LNCaP clone FGC (cell line): ENCODE results near the gene MINAR1.

Experiments
- DNase-seq: peaks from one replicate; pipeline ENCODE4 v3.0.0-alpha.2; 2011; ENCODE audit warnings: low read depth
- H3K4me3 ChIP-seq: 2 replicates; pipeline ENCODE4 v1.5.1; 2011; ENCODE audit warnings: mild to moderate bottlenecking, low read depth, low read length, control low read depth
- TF ChIP-seq, protein P1 (sequence below): IDR thresholded peaks from 2 replicates; pipeline ENCODE4 v1.5.1; 2012; ENCODE audit warnings: mild to moderate bottlenecking; ENCODE audit not compliant: control insufficient read depth, insufficient read depth; ENCODE audit errors: extremely low read depth

MINAR1 gene

DNA sequence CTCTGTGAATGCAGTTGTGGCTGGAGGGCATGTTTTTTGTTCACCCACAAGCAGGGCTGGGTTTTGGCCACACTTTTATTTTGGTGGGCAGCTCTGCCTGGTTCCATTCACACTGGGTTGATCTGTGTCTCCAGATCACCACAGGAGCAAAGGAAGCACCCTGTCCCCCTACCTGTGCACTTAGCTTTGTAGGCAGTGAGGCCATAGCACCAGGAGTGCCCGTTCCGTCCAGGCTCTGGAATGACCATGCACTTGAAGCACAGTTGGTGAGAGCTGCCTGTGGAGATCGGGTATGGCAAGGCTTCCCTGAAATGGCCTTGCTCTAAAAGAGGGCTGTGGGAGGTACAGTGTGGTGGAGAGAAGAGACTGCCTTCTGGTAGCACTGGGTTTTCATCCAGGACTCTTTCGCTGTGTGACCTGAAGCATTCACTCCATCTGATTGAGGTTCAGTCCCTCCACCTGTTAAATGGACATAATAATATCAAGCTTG lies 31.7 kb downstream of the MINAR1 start:
- TF ChIP-seq, protein P1, sequence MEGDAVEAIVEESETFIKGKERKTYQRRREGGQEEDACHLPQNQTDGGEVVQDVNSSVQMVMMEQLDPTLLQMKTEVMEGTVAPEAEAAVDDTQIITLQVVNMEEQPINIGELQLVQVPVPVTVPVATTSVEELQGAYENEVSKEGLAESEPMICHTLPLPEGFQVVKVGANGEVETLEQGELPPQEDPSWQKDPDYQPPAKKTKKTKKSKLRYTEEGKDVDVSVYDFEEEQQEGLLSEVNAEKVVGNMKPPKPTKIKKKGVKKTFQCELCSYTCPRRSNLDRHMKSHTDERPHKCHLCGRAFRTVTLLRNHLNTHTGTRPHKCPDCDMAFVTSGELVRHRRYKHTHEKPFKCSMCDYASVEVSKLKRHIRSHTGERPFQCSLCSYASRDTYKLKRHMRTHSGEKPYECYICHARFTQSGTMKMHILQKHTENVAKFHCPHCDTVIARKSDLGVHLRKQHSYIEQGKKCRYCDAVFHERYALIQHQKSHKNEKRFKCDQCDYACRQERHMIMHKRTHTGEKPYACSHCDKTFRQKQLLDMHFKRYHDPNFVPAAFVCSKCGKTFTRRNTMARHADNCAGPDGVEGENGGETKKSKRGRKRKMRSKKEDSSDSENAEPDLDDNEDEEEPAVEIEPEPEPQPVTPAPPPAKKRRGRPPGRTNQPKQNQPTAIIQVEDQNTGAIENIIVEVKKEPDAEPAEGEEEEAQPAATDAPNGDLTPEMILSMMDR, result no peak
- H3K4me3 ChIP-seq, result no peak overlapping the region
- DNase-seq, result no peak

DNA sequence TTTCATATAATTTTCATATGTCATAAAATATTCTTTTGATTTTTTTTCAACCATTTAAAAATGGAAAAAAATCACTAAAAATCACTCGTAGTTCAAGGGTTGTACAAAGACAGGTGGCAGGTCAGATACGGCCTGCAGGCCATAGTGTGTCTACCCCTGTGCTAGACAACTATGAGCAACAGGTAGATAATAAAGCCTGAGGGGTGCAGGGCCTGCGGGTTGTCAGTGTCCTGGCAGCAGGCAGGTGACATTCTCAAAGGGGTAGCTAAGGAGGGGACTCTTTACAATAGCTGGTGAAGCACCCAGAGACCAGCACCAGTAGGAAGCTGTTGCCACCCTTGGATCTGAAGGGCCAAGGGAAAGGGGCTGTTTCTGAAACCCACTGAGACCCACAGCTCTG lies 34.4 kb downstream of the MINAR1 start:
- no peak for DNase-seq
- H3K4me3 ChIP-seq, result no peak overlapping the region
- TF ChIP-seq, protein P1, result no peak

DNA sequence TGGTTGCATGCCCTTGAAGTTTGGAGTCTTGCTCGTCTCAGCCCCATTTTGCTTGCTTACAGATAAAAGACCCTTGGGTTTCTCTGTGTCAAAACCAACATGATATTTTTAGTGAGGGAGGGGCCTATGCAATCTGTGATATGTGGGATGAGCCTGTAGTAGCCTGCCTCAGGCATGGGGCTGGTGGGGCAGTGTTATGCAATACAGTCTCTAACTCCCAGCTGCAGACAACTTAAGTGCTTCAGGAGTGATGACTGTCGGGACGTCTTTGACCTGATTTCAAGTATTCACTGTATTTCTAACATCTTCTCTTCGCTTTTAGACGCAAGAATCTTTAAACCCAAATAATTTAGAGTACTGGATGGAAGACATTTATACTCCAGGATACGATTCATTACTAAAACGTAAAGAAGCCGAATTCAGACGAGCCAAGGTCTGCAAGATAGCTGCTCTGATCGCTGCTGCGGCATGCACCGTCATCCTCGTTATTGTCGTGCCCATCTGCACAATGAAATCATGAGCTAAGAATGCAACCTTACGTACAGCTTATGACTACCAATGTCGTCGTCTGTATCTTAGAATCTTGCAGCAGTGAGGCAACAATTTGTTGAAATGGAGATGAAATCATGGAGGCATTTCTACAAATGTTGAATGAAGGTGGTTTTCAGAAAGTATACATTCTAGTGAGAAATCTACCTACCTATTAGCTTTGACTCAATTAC lies 35.9 kb downstream of the MINAR1 start:
- no peak for DNase-seq
- TF ChIP-seq, protein P1, result no peak
- H3K4me3 ChIP-seq, result no peak overlapping the region

DNA sequence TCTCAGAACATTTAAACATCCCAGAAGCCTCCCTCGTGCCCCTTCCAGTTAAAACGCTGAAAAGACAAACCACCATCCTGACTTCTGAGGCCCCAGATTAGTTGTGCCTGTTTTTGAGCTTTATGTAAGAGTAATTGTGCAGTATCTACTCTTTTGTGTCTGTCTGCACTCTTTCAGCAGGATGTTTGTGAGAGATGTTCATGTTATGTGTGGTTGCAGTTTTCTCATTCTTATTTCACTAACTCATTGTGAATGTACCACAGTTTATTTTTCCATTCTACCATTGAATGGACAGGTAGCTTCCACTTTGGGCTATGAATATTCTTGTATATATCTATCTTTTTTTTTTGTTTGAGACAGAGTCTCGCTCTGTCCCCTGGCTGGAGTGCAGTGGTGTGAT lies 40.3 kb downstream of the MINAR1 start:
- H3K4me3 ChIP-seq, result no peak overlapping the region
- TF ChIP-seq, protein P1, result no peak
- DNase-seq, result no peak

DNA sequence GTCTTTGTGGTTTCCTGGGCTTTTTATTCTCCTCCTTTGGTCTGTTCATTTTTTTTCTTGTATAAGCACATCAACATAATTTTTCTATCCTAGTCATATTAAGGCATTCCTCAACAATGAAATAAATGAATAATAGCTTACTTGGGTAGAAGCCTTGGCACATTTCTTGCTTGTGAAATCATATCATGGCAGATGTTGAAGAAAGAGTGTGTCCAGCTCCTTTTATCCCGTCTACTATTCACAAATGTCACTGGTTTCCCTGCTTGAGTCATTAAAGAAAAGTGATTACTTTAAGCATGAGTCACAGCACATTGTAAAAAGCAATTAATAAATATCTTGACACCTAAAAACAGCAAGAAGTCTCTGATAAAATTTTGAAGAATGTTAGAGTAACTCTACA lies 42.1 kb downstream of the MINAR1 start:
- TF ChIP-seq, protein P1, result no peak
- H3K4me3 ChIP-seq, result no peak overlapping the region
- no peak for DNase-seq

DNA sequence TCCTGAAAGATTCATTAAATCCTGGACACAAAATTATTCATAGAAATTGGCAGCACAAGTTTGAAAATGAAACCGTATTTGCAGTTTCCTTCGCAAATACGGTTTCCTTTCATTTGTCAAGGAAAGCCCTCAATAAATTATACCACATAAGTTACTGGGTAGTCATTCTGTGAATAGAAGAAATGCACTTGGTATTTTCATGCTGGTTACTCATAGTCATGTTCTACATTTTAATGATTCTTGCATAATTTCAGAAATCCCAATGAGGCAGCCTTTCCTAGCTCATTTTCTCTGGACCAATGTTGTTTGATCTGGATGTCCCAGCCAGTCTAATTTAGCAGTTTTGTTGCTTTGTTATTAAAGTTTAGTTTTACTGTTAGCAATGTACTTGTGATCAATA lies 43.2 kb downstream of the MINAR1 start:
- TF ChIP-seq, protein P1, result no peak
- no peak for DNase-seq
- no peak overlapping the region for H3K4me3 ChIP-seq

DNA sequence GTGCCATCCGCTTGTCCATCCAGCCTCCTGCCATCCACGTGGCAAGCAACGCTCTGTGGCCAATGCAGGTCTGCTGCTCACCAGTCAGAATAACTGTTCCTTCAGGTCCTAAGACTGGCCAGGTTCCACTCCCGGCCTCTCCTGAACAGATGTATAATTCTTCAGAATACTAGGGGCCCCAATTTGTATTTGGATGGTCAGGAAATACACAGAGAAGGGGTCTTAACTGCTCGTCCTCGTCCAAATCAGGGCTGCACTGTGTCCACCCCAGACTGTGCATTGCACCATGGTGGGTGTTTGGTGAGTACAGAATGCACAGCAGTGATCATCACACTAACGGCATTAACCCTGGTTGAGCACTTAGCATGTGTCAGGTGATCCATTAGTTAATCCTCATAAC lies 46.0 kb downstream of the MINAR1 start:
- DNase-seq, result no peak
- no peak overlapping the region for H3K4me3 ChIP-seq
- TF ChIP-seq, protein P1, result no peak
